ENCODE data around the gene RPL13A. TPM values are rescaled to one million over a fixed set of nuclear protein-coding genes. Genes with fewer than 3 reads are reported as not detected.

RPL13A gene
- total RNA-seq, 1 donor from 2014 or later, result 1,820 TPM

GRCh38 chr19:49512970-49513745 is 25.8 kb downstream of the RPL13A start:
- H3K36me3 ChIP-seq, result peaks cover 6% of the 10 kb centered on the region
- DNase-seq (peak; percentile 77), ATAC-seq (peak; percentile 76 to 86)
- peak overlapping the region; percentile 89 for H3K27ac ChIP-seq
- TF ChIP-seq CTCF (IDR thresholded peaks at IDR 0.05), result no peak
- H3K4me1 ChIP-seq, result peaks cover 40% of the 10 kb centered on the region
- intact Hi-C loops (cut with DNase I), result no loop called here
- H3K9me3 ChIP-seq, result no peaks in the 10 kb centered on the region
- peak overlapping the region; percentile 85 for H3K4me3 ChIP-seq
- no peaks in the 10 kb centered on the region for H3K27me3 ChIP-seq (ENCODE audit: low read depth)

GRCh38 chr19:49513746-49514118 is 26.3 kb downstream of the RPL13A start:
- H3K4me1 ChIP-seq, result peaks cover 40% of the 10 kb centered on the region
- no peak for TF ChIP-seq CTCF (IDR thresholded peaks at IDR 0.05)
- H3K9me3 ChIP-seq, result no peaks in the 10 kb centered on the region
- H3K36me3 ChIP-seq, result peaks cover 6% of the 10 kb centered on the region
- H3K27me3 ChIP-seq (ENCODE audit: low read depth), result no peaks in the 10 kb centered on the region
- H3K4me3 ChIP-seq, result peak overlapping the region; percentile 85
- DNase-seq, result no peak
- ATAC-seq, result peak; percentile 3 to 31
- intact Hi-C loops (cut with DNase I), result no loop called here
- peak overlapping the region; percentile 89 for H3K27ac ChIP-seq

- H3K4me1 ChIP-seq, result peaks cover 40% of the 10 kb centered on the region
- H3K9me3 ChIP-seq, result no peaks in the 10 kb centered on the region
- DNase-seq (no peak), ATAC-seq (no peak)
- peaks cover 6% of the 10 kb centered on the region for H3K36me3 ChIP-seq
- intact Hi-C loops (cut with DNase I), result no loop called here
- TF ChIP-seq CTCF (IDR thresholded peaks at IDR 0.05), result no peak
- peak overlapping the region; percentile 89 for H3K27ac ChIP-seq
- H3K27me3 ChIP-seq (ENCODE audit: low read depth), result no peaks in the 10 kb centered on the region
- H3K4me3 ChIP-seq, result peak overlapping the region; percentile 85
Observed at GRCh38 chr19:49514151-49514550, 26.7 kb downstream of the RPL13A start.

- peak; percentile 82 for DNase-seq
- Histone ChIP-seq H3K27me3 (ENCODE audit: low read depth) (no peaks in the 10 kb centered on the region), H3K9me3 (no peaks in the 10 kb centered on the region), H3K4me1 (peaks cover 40% of the 10 kb centered on the region), H3K36me3 (peaks cover 20% of the 10 kb centered on the region), H3K27ac (peak overlapping the region; percentile 68), H3K4me3 (no peak overlapping the region)
- ATAC-seq, result peak; percentile 37 to 73
- no peak for TF ChIP-seq CTCF (IDR thresholded peaks at IDR 0.05)
- intact Hi-C loops (cut with DNase I), result no loop called here
Observed at GRCh38 chr19:49515767-49516166, 28.4 kb downstream of the RPL13A start.

DNA sequence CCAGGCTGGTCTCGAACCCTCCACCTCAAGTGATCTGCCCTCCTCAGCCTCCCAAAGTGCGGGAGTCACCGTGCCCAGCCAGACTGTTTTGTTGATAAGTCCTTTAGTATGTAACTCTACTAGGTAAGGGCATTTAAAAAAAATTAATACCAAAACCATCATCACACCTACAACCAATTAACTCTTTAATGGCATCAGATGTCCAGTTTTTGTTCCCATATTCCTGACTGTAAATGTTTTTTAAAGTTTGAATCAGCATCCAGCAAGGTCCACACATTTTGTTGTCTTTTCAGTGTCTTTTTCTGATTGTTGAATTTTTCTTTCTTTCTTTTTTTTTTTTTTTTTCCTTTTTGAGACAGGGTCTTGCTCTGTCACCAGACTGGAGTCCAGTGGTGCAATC is 30.6 kb downstream of the RPL13A start:
- intact Hi-C loops (cut with DNase I), result no loop called here
- ATAC-seq (no peak), DNase-seq (no peak)
- Histone ChIP-seq H3K4me1 (peaks cover 26% of the 10 kb centered on the region), H3K27me3 (ENCODE audit: low read depth) (no peaks in the 10 kb centered on the region), H3K4me3 (no peak overlapping the region), H3K27ac (no peak overlapping the region), H3K9me3 (no peaks in the 10 kb centered on the region), H3K36me3 (peaks cover 35% of the 10 kb centered on the region)
- TF ChIP-seq CTCF (IDR thresholded peaks at IDR 0.05), result no peak

Measured in lower lobe of right lung (tissue), 2 donors.